SK-MEL-5 (cell line): Measurements from ENCODE around the gene PRM2. TPM values are rescaled to one million over a fixed set of nuclear protein-coding genes. Genes with fewer than 3 reads are reported as not detected.

ENCODE experiments used
- DNase-seq: peaks from one replicate; pipeline ENCODE4 v3.0.0-alpha.2; 2016; ENCODE audit warnings: low read depth, low spot score
- in situ Hi-C: cut with HindIII; loops from 2 replicates; pipeline ENCODE4 v1.10.0; 2016; ENCODE audit warnings: low sequenced_read_pairs, high pct_unique_total_duplicates, low pct_unique_long_range_greater_than_20kb
- total RNA-seq: library from RNA; depleted of rRNA; stranded (reverse); fragments of >200 nt; shearing (Covaris generic); gene quantifications from 2 replicates; pipeline ENCODE4 v1.2.3, GENCODE V29; 2014

Gene PRM2
- total RNA-seq, 1 experiment from 2014 or later, result not detected

- no peak for DNase-seq
- in situ Hi-C loops, result no loop called here
Observed at GRCh38 chr16:11240636-11241473, 35.4 kb downstream of the PRM2 start.

GRCh38 chr16:11239644-11240632, 36.3 kb downstream of the PRM2 start:
- DNase-seq, result no peak
- in situ Hi-C loops, result no loop called here

- DNase-seq, result peak; percentile 10
- in situ Hi-C loops, result no loop called here
Observed at GRCh38 chr16:11238272-11239202, 37.7 kb downstream of the PRM2 start.

- in situ Hi-C loops, result no loop called here
- no peak for DNase-seq
Observed at GRCh38 chr16:11236461-11237254, 39.6 kb downstream of the PRM2 start.

GRCh38 chr16:11235703-11235991, 40.6 kb downstream of the PRM2 start:
- in situ Hi-C loops, result no loop called here
- DNase-seq, result no peak

- in situ Hi-C loops, result no loop called here
- no peak for DNase-seq
Observed at GRCh38 chr16:11234884-11235702, 41.2 kb downstream of the PRM2 start.

- DNase-seq, result no peak
- in situ Hi-C loops, result no loop called here
Observed at GRCh38 chr16:11233727-11234376, 42.4 kb downstream of the PRM2 start.

GRCh38 chr16:11232852-11233726, 43.2 kb downstream of the PRM2 start:
- no peak for DNase-seq
- in situ Hi-C loops, result no loop called here

GRCh38 chr16:11232302-11232851, 43.9 kb downstream of the PRM2 start:
- DNase-seq, result no peak
- in situ Hi-C loops, result no loop called here

- DNase-seq, result no peak
- in situ Hi-C loops, result no loop called here
Observed at GRCh38 chr16:11231367-11231970, 44.8 kb downstream of the PRM2 start.

- in situ Hi-C loops, result no loop called here
- DNase-seq, result no peak
Observed at GRCh38 chr16:11229906-11230305, 46.4 kb downstream of the PRM2 start.

- no peak for DNase-seq
- in situ Hi-C loops, result no loop called here
Observed at GRCh38 chr16:11229432-11229831, 46.8 kb downstream of the PRM2 start.

GRCh38 chr16:11225677-11226549, 50.4 kb downstream of the PRM2 start:
- in situ Hi-C loops, result no loop called here
- DNase-seq, result no peak
